Spinal cord (tissue), 10 donors: ENCODE results near the gene ZNF467. TPM values are rescaled to one million over a fixed set of nuclear protein-coding genes. Genes with fewer than 3 reads are reported as not detected.
A peak's percentile ranks its signal among the peaks of the same experiment; 100 is the strongest.

Source experiments
- DNase-seq, 6 donors: peaks; one replicate each; pipeline versions ENCODE4 v3.0.0 to v3.0.0-alpha.2; 2013 to 2015; ENCODE audit warnings: low spot score in 6 of 6, low read depth in 4 of 6
- H3K27ac ChIP-seq: one replicate; pipeline ENCODE4 v1.5.1; 2013; ENCODE audit warnings: low read depth, low read length, control low read depth
- H3K27me3 ChIP-seq: one replicate; pipeline ENCODE4 v1.6.1; 2013; ENCODE audit warnings: low read length; ENCODE audit not compliant: control insufficient read depth, insufficient read depth
- H3K36me3 ChIP-seq: one replicate; pipeline ENCODE4 v1.6.1; 2013; ENCODE audit warnings: low read length; ENCODE audit not compliant: control insufficient read depth, insufficient read depth
- H3K4me1 ChIP-seq: one replicate; pipeline ENCODE4 v1.6.1; 2013; ENCODE audit warnings: low read length; ENCODE audit not compliant: control insufficient read depth, insufficient read depth
- H3K4me3 ChIP-seq: one replicate; pipeline ENCODE4 v1.5.1; 2013; ENCODE audit warnings: low read depth, low read length, control low read depth
- H3K9me3 ChIP-seq: one replicate; pipeline ENCODE4 v1.6.1; 2013; ENCODE audit warnings: low read length; ENCODE audit not compliant: control insufficient read depth, insufficient read depth
- WGBS: methylation state at CpG from one replicate; pipeline ENCODE4 v1.1.5; 2013; ENCODE audit warnings: missing lambda C conversion rate; ENCODE audit not compliant: insufficient coverage; 5-methylcytosine and 5-hydroxymethylcytosine counted together
- polyA plus RNA-seq, 2 donors: library from polyadenylated mRNA; unstranded; fragments of 120-200 nt; gene quantifications; one replicate each; pipeline ENCODE4 v1.2.1, GENCODE V29; 2013; ENCODE audit not compliant: insufficient read length in 2 of 2
- total RNA-seq, 2 donors: library from RNA; depleted of rRNA in 1 of 2; stranded (reverse); fragments of 120-200 nt in 1 of 2; fragments of >200 nt in 1 of 2; gene quantifications; one replicate each; pipeline versions ENCODE4 v1.2.3 to v1.2.4, GENCODE V29; 2013 to 2014
- donor health status: healthy.

The ZNF467 gene
- total and polyA plus RNA-seq, 4 donors, result 2.8 to 17.5 (median 7.8) TPM

- no peaks in the 10 kb centered on the region for H3K9me3 ChIP-seq
- no peak for DNase-seq
- H3K4me1 ChIP-seq, result peaks cover 49% of the 10 kb centered on the region
- peaks cover 49% of the 10 kb centered on the region for H3K36me3 ChIP-seq
- H3K4me3 ChIP-seq, result no peak overlapping the region
- no peaks in the 10 kb centered on the region for H3K27me3 ChIP-seq
- WGBS, result 88% methylated on average over 6 of the region's 6 CpGs
- no peak overlapping the region for H3K27ac ChIP-seq
Observed at GRCh38 chr7:149718730-149719049, 54.7 kb downstream of the ZNF467 start.

- peaks cover 40% of the 10 kb centered on the region for H3K36me3 ChIP-seq
- DNase-seq, result no peak
- no peak overlapping the region for H3K4me3 ChIP-seq
- H3K27ac ChIP-seq, result no peak overlapping the region
- no peaks in the 10 kb centered on the region for H3K27me3 ChIP-seq
- H3K9me3 ChIP-seq, result no peaks in the 10 kb centered on the region
- 89% methylated on average over 4 of the region's 5 CpGs for WGBS
- H3K4me1 ChIP-seq, result peaks cover 57% of the 10 kb centered on the region
Observed at GRCh38 chr7:149717481-149717880, 55.9 kb downstream of the ZNF467 start.

DNA sequence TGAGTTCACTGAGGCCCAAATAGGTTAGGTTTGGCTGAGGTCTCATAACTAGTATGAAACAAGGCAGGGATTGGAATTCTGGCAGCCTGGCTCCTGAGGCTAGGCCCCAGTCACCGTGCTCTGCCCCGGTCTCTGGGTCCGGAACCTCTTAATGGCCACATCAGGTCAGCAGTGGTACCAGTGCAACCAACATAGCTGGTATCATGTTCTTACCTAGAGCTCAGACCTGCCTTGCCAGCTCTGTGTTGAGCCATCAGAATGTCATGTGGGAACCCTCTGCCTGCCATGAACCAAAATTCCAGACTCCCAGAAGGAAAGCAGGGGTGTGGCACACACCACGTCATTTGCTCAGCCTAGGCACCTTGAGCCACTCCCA lies 56.5 kb downstream of the ZNF467 start:
- Histone ChIP-seq H3K9me3 (no peaks in the 10 kb centered on the region), H3K36me3 (peaks cover 34% of the 10 kb centered on the region), H3K4me3 (no peak overlapping the region), H3K27ac (no peak overlapping the region), H3K4me1 (peaks cover 57% of the 10 kb centered on the region), H3K27me3 (no peaks in the 10 kb centered on the region)
- 94% methylated on average over 4 of the region's 4 CpGs for WGBS
- no peak for DNase-seq

DNA sequence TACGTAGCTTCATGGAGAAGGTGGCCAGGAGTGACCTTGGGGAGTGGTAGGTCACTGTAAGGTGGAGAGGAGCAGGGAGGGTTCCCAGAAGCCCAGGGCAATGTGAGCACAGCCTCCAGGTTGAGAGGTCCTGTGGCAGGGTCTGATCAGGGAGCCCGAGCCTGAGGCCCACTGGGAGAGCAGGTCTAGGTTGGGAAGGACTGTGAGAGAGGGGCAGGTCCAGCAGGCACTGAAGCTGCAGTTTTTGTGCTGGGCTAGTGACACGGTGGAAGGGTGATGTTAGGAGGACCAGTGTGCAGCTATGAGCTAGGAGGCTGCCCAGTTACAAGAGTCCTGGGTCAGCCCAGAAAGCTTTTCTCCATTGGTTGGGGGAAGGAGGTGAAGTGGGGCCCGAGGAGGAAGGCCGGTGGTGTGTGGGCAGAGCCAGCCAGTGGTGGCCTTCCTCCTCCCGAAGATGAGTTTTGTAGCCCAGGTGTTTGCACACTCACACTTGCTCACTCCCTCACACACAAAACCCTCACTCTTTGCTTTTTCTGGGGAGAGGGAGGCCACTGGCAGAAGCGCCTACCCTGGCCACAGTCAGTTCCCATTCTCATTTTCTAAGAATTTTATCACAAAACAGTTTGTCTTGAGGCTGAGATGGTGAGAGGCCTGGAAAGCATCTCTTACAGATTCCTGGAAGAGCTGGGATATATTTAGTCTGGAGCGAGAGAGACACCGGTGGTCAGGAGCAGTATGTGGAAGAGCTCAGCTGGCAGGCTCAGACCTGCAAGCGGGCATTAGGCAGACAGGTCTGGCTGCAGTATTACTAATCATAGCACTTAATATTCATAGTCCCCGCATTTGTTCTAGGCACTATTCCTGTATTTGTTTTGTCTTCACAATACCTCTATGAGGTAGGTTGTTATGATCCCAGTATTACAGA lies 57.1 kb downstream of the ZNF467 start:
- Histone ChIP-seq H3K36me3 (peaks cover 28% of the 10 kb centered on the region), H3K4me3 (no peak overlapping the region), H3K27me3 (no peaks in the 10 kb centered on the region), H3K27ac (no peak overlapping the region), H3K9me3 (peaks cover 3% of the 10 kb centered on the region), H3K4me1 (peaks cover 57% of the 10 kb centered on the region)
- DNase-seq, result peak in 1 of 6 donors; percentile 23
- 59% methylated on average over 5 of the region's 11 CpGs for WGBS

- peaks cover 50% of the 10 kb centered on the region for H3K4me1 ChIP-seq
- H3K27ac ChIP-seq, result no peak overlapping the region
- H3K36me3 ChIP-seq, result peaks cover 20% of the 10 kb centered on the region
- no peak for DNase-seq
- H3K9me3 ChIP-seq, result peaks cover 6% of the 10 kb centered on the region
- H3K27me3 ChIP-seq, result no peaks in the 10 kb centered on the region
- H3K4me3 ChIP-seq, result peak overlapping the region; percentile 73
- 38% methylated on average over 8 of the region's 8 CpGs for WGBS
Observed at GRCh38 chr7:149715476-149715875, 57.9 kb downstream of the ZNF467 start.

- WGBS, result under 1% methylated on average over 48 of the region's 48 CpGs
- peak in 2 of 6 donors; percentile 9 to 10 for DNase-seq
- Histone ChIP-seq H3K36me3 (peaks cover 15% of the 10 kb centered on the region), H3K9me3 (peaks cover 6% of the 10 kb centered on the region), H3K4me3 (peak overlapping the region; percentile 73), H3K4me1 (peaks cover 45% of the 10 kb centered on the region), H3K27ac (no peak overlapping the region), H3K27me3 (no peaks in the 10 kb centered on the region)
Observed at GRCh38 chr7:149714910-149715471, 58.4 kb downstream of the ZNF467 start.

Other genes starting within 250 kb of the ZNF467 start
- 10 to 100 TPM; 10.3 to 22.4 TPM for gene ZNF862, start 64.8 kb upstream of the ZNF467 start, total RNA-seq
- gene ZNF862, start 64.8 kb upstream of the ZNF467 start, polyA plus RNA-seq, result 10 to 100 TPM; 22.0 to 27.9 TPM
- 100 to 1,000 TPM in 1 of 2 donors, 10 to 100 TPM in 1; 85.9 to 146 TPM for gene ATP6V0E2, start 100.4 kb upstream of the ZNF467 start, total RNA-seq
- gene ATP6V0E2, start 100.4 kb upstream of the ZNF467 start, polyA plus RNA-seq, result 100 to 1,000 TPM; 358 to 359 TPM